GM18867 (cell line): ENCODE results near the gene RPGRIP1.
"Not testable (repeated sequence)": the region's sequence is repeated elsewhere in the genome, so short reads cannot be mapped to it uniquely, and the experiment has no call there.

ENCODE experiments used
- ATAC-seq: cut with Tn5 transposase; IDR thresholded peaks from one replicate; pipeline ENCODE4 v1.9.1; 2021; ENCODE audit warnings: mild to moderate bottlenecking, moderate library complexity; ENCODE audit not compliant: unreplicated experiment

RPGRIP1 gene

DNA sequence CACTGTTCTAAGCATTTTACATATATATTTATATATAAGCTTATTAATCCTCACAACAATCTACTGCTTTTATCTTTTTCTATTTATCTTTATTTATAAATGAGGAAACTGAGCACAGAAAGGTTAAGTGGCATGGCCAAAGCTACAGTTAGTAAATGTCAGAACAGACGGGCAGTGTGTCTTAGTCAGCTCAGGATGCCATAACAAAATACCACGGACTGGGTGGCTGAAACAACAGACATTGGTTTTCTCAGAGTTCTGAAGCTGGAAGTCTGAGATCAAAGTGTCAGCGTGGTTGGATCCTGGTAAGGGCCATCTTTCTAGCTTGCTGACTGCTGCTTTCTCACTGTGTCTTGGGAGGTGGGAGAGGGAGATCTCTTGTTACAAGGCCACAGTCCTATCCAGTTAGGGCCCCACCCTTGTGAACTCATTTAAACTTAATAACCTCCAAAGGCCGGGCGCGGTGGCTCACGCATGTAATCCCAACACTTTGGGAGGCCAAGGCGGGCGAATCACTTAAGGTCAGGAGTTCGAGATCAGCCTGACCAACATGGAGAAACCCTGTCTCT is 19.8 kb downstream of the RPGRIP1 start:
- no peak for ATAC-seq

- no peak for ATAC-seq
These were observed 21.0 kb downstream of the RPGRIP1 start for GRCh38 chr14:21300892-21301291.

- ATAC-seq = no peak
These were observed 22.3 kb downstream of the RPGRIP1 start for GRCh38 chr14:21302013-21302835.

- not testable (repeated sequence) for ATAC-seq
These were observed 22.9 kb downstream of the RPGRIP1 start for GRCh38 chr14:21302836-21303140.

DNA sequence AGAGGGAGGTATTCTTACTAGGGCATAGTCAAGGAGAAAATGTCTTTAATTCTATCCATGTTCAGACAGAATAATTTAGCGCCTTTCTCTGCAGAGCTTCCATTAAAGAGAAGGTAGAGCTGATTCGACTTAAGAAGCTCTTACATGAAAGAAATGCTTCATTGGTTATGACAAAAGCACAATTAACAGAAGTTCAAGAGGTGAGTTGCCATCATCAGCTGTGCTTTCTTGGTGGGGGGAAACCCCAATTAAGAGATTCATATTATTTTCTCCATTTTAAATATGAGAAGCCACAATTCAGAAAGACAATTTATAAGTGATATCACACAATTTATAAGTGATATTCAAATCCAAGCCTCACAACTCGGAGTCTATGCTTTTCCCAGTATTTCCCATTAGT is 27.8 kb downstream of the RPGRIP1 start:
- ATAC-seq = no peak

GRCh38 chr14:21308132-21308478 is 28.2 kb downstream of the RPGRIP1 start:
- peak; percentile 11 for ATAC-seq

DNA sequence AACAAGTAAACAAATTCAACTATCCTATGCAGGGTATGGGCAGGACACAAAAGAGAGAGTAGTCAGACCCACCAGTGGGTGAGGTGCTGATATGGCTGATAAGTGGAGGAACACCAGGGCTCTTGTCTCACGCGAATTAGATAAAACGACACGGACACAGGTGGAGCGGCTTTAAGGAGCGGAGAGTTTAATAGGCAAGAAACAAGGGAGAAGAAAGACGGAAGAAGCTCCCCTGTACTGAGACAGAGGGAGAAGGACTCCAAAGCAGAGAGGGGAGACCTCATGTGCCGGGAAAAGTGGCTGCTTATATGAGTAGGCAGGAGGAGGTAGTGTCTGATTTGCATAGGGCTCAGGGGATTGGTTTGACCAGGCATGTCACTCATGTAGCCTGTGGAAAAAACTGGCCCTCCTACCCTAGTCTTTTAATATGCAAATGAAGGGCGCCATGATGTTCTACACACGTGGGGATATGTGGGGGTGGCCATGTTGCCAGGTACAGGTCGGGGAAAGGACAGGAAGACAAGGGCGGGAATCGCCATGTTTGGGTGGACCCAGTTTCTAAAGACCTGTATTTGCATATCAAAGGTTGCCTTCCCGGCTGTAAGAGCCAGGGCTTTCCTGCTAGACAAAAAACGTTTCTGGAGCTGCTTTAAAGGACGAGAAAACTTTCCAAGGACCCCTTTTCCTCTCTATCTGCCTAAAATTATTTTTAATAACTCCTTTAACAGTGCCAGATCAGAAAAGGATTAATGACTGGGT is 28.8 kb downstream of the RPGRIP1 start:
- ATAC-seq = peak; percentile 86

DNA sequence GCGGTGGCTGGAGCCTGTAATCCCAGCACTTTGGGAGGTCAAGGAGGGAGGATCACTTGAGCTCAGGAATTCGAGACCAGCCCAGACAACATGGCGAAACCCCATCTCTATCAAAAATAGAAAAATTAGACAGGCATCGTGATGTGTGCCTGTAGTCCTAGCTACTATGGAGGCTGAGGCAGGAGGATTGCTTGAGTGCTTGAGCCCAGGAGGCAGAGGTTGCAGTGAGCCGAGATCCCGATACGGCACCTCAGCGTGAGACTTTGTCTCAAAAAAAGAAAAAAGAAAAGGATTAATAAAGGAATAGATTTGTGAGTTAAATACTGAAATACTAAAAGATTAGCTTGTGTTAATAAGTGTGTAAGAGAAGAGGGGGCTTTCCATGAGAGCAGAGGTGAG is 29.4 kb downstream of the RPGRIP1 start:
- ATAC-seq = no peak

DNA sequence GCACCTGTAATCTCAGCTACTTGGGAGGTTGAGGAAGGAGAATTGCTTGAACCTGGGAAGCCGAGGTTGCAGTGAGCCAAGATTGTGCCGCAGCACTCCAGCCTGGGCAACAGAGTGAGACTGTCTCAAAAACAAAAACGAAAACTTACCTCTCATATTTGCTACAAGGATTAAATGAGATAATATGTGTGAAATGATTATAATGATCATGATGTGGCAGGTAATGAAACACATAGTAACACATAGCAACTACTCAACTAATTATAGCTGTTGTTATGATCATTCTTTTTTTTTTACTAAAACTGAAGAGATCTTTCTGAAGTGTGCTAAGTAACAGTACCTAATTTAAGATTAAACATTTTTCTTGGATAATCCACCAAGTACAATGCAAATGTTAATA is 30.1 kb downstream of the RPGRIP1 start:
- ATAC-seq = no peak

GRCh38 chr14:21311614-21312013 is 31.7 kb downstream of the RPGRIP1 start:
- no peak for ATAC-seq

DNA sequence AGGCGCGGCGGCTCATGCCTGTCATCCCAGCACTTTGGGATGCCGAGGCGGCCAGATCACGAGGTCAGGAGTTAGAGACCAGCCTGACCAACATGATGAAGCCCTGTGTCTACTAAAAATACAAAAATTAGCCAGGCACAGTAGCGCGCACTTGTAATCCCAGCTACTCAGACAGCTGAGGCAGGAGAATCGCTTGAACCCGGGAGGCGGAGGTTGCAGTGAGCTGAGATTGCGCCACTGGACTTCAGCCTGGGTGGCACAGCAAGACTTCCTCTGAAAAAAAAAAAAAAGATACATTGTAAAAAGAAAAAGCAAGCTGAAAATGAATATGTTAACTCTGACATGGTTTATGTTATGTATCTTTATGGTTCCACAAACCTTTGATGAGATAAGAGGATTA is 33.6 kb downstream of the RPGRIP1 start:
- no peak for ATAC-seq

DNA sequence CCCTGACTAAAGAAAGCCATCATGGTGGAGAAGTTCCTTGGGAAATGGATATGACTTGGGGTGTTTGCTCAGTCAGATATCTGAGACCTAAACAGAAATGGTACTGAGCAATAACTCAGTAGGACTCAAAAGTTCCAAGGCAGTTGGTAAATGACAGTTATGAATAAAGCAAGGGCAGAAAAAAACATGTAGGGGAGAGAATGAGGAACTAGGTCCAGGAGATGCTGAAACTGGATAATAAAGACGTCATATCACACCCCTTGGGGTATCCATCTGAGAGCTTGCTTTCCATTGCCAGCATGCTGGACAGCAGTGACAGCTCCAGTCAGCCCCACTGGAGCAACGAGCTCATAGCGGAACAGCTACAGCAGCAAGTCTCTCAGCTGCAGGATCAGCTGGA is 37.5 kb downstream of the RPGRIP1 start:
- peak; percentile 55 for ATAC-seq

GRCh38 chr14:21320913-21321312 is 41.0 kb downstream of the RPGRIP1 start:
- ATAC-seq = no peak

DNA sequence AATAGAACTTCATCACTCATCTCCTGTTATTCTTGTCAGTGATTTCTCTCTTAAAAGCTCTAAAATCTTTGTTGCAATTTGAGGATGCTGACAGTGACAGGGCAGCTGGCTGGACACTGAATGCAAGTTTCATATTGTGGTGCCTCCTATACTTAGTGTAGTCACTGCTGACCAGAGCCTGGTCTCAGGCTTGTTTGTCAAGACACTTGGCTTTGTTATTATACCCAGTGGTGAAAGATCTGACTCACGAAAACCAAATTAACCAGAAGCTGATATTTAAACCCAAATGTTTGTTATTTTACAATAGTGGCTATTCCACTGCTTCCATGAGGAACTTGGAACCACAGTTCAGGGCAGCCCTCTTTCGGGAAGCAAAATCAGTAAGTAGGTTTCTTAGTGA is 42.8 kb downstream of the RPGRIP1 start:
- ATAC-seq = no peak

DNA sequence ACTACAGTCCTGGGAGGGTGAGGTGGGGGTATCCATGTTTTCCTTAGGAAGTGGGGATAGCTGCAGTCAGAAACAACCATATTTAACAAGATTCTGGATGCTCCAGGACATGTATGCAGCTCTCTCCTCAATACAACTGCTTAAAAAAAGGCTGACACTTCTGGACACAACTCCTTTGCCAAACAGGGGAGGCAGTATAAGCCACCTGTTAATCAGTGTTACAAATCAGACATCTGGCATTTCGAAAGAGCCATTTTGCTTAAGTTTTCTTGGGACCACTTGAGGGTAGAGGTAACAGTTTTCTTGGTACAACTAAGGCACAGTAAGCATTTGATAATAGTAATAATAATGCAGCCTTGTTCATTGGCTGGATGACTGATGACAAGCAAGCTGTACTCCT is 47.1 kb downstream of the RPGRIP1 start:
- ATAC-seq = no peak
